ENCODE data around the gene CD22.

CD22 gene

GRCh38 chr19:35328851-35329285 lies at the start of gene CD22:
Gene CD22, plus strand, starts transcription at chr19:35329187. Its CDS starts 2,854 bp downstream, at chr19:35332041.
- no peak within 1 kb of the TSS for H3K4me3 ChIP-seq (ENCODE audit: low read depth, low read length)
- POLR2A ChIA-PET: no interaction called here
- TF ChIP-seq CTCF (IDR thresholded peaks at IDR 0.05; ENCODE audit: insufficient read depth, low read length, missing control alignments): no peak
- CTCF ChIA-PET: no interaction called here
- no peak for DNase-seq (ENCODE audit: low read depth, low spot score)

- no peak for DNase-seq (ENCODE audit: low read depth, low spot score)
These were observed 49.6 kb upstream of the CD22 start for GRCh38 chr19:35279374-35279773.

GRCh38 chr19:35279985-35280821 lies 48.8 kb upstream of the CD22 start:
- CTCF ChIA-PET: interaction anchor here (1.3 to 1.5 kb wide), 2 partner anchors 12 to 236 kb away, joined by 3 read pairs; partner anchors contain the start of gene USF2
- TF ChIP-seq CTCF (IDR thresholded peaks at IDR 0.05; ENCODE audit: insufficient read depth, low read length, missing control alignments): no peak

More at GRCh38 chr19:35279374-35279773, 49.6 kb upstream of the CD22 start:
- no peak for TF ChIP-seq CTCF (IDR thresholded peaks at IDR 0.05; ENCODE audit: insufficient read depth, low read length, missing control alignments)
- CTCF ChIA-PET: no interaction called here
- POLR2A ChIA-PET: no interaction called here
- H3K4me3 ChIP-seq (ENCODE audit: low read depth, low read length): no peak overlapping the region

GRCh38 chr19:35281303-35281702 lies 47.7 kb upstream of the CD22 start:
- DNase-seq (ENCODE audit: low read depth, low spot score): no peak
- POLR2A ChIA-PET: no interaction called here
- H3K4me3 ChIP-seq (ENCODE audit: low read depth, low read length): no peak overlapping the region
- CTCF ChIA-PET: interaction anchor here (1.3 to 1.5 kb wide), 3 partner anchors 11 to 237 kb away, joined by 3 to 4 read pairs (median 3); partner anchors contain the start of gene USF2
- TF ChIP-seq CTCF (IDR thresholded peaks at IDR 0.05; ENCODE audit: insufficient read depth, low read length, missing control alignments): no peak

More at GRCh38 chr19:35279985-35280821, 48.8 kb upstream of the CD22 start:
- POLR2A ChIA-PET: no interaction called here
- no peak overlapping the region for H3K4me3 ChIP-seq (ENCODE audit: low read depth, low read length)
- DNase-seq (ENCODE audit: low read depth, low spot score): no peak

- H3K4me3 ChIP-seq (ENCODE audit: low read depth, low read length): no peak overlapping the region
- CTCF ChIA-PET: interaction anchor here (1.1 kb wide), 2 partner anchors 9 to 15 kb away, joined by 4 to 5 read pairs; partner anchors contain the start of gene USF2
- no peak for DNase-seq (ENCODE audit: low read depth, low spot score)
- TF ChIP-seq CTCF (IDR thresholded peaks at IDR 0.05; ENCODE audit: insufficient read depth, low read length, missing control alignments): no peak
- POLR2A ChIA-PET: no interaction called here
These were observed 44.6 kb upstream of the CD22 start for GRCh38 chr19:35284153-35285094.

All from AG04449 (cell line).